Left renal pelvis (tissue), 4 donors: Measurements from ENCODE around the gene SERBP1. TPM values are rescaled to one million over a fixed set of nuclear protein-coding genes. Genes with fewer than 3 reads are reported as not detected.
"Not testable (repeated sequence)": the region's sequence is repeated elsewhere in the genome, so short reads cannot be mapped to it uniquely, and the experiment has no call there.

Experiments used
- DNase-seq, 4 donors: peaks; one replicate each; pipeline ENCODE4 v3.0.0-alpha.2; 2013; ENCODE audit warnings: low read depth in 4 of 4, low spot score in 3 of 4
- polyA plus RNA-seq, 4 donors: library from polyadenylated mRNA; unstranded; fragments of 120-200 nt; gene quantifications; one replicate each; pipeline ENCODE4 v1.2.1, GENCODE V29; 2013; ENCODE audit not compliant: insufficient read length in 4 of 4

The SERBP1 gene
- 100 to 1,000 TPM; 300 to 424 (median 390) TPM for polyA plus RNA-seq

GRCh38 chr1:67430358-67431155, at the start of gene SERBP1:
TSS of gene SERBP1 (minus strand) at chr1:67430402. CDS start at chr1:67430300, 102 bp downstream.
- peak; percentile 94 to 97 (median 96) for DNase-seq

DNA sequence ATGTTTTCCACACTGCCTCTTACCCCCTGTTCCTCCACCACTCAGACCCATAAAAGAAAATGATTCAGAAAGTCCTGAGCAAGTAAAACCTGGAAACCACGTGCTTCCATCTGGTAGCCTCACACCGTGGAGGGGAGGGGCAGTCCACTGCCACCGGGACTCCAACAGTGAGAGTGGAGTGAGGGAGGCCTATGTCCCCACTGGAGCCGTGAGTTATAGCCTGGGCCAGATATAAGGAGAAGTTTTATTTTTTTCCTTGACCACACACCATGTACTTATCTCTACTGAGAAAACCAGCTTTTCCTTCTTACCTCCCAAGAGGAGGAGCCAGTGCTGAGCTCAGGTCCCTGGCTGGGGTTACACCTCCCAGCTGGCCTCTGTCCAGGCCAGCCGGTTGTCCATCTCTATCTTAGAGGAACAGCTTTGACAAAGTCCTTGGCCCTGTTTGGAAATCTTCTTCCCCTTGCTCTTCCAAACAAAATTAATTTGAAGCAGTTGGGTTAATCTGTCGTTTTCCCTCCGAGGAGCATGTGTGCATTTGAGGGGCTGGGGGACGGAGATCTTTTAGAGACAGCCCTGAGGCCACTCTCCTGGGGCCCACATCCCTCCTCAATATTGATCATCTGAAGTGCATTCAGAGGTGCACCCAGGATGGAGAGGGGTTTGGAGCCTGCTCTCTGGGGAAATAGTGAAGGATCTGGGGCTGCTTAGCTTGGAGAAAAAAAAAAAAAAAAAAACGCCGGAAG, 49.1 kb upstream of the SERBP1 start:
- DNase-seq: no peak

DNA sequence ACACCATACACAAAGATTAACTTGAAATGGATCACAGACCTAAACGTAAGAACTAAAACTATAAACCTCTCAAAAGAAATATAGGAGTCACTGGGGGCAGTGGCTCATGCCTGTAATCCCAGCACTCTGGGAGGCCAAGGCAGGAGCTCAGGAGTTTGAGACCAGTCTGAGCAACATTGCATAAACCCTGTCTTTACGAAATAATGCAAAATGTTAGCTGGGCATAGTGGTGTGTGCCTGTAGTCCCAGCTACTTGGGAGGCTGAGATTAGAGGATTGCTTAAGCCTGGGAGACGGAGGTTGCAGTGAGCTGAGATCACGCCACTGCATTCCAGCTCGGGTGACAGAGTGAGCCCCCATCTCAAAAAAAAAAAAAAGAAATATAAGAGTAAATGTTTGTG, 46.7 kb upstream of the SERBP1 start:
- no peak for DNase-seq

GRCh38 chr1:67476006-67476482, 45.8 kb upstream of the SERBP1 start:
- no peak for DNase-seq

GRCh38 chr1:67472056-67472455, 41.9 kb upstream of the SERBP1 start:
- no peak for DNase-seq

DNA sequence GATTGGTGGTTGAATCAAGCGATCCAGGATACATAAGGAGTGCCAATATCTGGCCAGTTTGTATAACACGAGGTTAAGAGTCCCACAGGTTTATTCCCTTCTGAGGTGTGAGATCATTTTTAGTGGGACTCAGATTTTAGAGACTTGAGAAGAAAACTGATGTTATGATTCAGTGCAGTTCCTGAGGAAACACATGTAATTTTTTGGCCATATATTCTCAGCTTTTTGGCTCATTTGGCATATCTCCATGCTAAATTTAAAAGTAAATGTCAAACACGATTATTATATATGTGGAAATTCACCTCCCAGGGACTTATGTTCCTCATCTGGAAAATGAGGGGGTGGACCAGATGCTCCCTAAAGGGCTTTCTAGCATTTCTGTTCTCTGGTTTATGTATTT, 39.2 kb upstream of the SERBP1 start:
- no peak for DNase-seq

DNA sequence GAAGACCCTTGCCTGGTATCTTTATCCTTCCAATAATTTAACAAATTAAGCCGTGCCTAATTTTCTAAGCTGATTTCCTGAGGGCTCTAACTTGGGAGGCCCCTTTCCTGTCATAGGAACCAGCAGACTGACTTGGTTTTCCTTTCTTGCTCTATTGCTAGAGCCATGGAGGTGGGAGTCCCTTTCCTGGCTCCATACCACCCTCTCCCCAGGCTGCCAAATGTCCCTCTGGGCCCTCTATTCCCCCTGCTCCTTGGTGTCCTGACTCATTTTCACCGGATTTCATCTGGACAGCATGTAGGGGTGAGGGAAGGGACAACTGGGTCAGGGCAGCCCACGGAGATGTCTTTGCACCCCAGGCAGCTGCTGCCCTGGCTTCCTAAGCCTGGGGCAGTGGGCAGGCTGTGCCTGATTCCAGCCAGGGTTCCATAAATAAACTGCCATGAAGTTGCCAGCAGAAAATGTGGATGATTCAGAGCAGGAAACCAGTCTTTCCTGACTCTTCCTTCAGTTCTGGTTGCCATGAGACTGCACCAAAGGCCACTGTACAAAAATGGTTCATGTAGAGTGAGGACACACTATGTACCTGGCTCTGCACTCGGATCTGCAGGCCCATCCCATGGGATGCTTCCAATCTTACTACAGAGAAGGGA, 38.0 kb upstream of the SERBP1 start:
- no peak for DNase-seq

GRCh38 chr1:67465375-67465774, 35.2 kb upstream of the SERBP1 start:
- no peak for DNase-seq

- DNase-seq: no peak
Measured at GRCh38 chr1:67464746-67465145, 34.5 kb upstream of the SERBP1 start.

- no peak for DNase-seq
Measured at GRCh38 chr1:67464058-67464457, 33.9 kb upstream of the SERBP1 start.

GRCh38 chr1:67463298-67463955, 33.2 kb upstream of the SERBP1 start:
- DNase-seq: no peak

DNA sequence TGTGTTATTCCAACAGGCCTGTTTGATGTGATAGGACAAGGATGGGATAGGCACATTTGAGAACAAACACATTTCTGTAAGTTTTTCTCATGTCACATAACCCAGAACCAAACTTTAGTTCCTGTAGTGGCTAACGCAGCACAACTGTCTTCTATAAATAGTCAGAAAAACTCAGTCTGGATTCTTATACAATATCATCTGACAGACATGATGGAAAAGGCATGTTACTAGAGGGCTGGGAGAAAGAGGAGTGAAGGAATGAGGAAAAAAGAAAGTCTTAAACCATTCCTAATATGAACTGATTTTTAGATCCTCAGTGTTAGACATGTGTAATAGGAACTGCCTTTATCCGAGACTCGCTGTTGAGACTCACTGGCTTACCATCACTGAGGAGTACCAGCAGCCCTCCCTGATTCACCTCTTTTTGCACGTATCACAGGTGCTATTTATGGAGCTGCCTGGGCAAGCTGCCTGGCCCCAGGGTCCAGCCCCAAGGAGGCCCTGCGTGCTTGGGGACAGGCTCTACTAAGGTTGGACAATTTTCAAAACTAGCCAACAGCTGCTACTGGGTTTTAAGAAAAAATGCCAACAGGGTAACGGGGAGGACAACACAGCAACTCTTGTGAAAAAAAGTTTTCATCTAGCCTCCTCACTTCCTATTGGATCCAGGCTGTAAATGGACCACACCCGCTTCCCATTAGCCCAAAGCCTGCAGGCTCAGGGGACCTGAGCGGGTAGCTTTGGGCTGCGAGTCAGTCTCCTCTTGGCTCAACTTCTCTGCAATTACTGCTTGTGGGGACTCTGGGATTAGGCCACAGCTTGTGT, 30.7 kb upstream of the SERBP1 start:
- no peak for DNase-seq

DNA sequence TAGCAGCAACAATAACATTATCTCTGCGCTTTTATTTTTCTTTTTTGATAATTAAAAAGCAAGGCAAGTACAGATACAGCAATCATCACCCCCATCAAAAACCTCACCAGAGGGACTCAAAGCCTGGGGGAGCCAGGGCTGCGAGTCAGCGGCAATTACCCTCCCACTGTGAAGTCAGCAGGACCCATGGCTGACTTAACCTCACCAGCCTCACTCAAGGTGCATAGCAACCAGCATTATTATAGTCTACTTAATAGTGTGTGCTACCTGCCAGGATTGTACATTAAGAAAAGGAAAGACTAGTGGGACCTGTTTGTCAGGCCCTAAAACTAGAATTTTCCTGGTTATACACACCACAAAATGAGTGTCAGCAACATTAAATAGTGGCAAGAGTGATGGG, 28.9 kb upstream of the SERBP1 start:
- DNase-seq: peak in 1 of 4 donors; percentile 27

GRCh38 chr1:67458663-67459062, 28.5 kb upstream of the SERBP1 start:
- DNase-seq: no peak

DNA sequence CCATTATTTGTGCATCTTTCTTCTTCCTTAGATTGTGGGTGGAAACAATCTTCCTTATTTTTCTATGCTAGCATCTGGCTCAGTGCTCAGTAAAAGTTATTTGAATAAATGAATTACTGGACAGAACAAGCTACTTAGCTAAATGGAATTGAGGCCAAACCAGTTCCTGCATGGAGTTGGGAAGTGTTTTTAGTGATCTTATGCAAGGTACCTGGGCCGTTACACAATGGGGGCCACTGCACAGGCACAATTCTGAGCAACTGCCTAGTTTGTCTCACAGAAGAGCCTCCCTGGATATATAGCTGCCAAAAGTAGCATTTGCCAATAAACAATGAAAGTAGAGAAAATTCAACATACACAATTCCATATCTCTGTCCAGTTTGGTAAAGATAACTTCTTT, 27.0 kb upstream of the SERBP1 start:
- DNase-seq: no peak

GRCh38 chr1:67451815-67452214, 21.6 kb upstream of the SERBP1 start:
- DNase-seq: no peak

GRCh38 chr1:67451356-67451755, 21.2 kb upstream of the SERBP1 start:
- DNase-seq: no peak

- no peak for DNase-seq
Measured at GRCh38 chr1:67446893-67447292, 16.7 kb upstream of the SERBP1 start.

GRCh38 chr1:67446014-67446413, 15.8 kb upstream of the SERBP1 start:
- DNase-seq: not testable (repeated sequence)

DNA sequence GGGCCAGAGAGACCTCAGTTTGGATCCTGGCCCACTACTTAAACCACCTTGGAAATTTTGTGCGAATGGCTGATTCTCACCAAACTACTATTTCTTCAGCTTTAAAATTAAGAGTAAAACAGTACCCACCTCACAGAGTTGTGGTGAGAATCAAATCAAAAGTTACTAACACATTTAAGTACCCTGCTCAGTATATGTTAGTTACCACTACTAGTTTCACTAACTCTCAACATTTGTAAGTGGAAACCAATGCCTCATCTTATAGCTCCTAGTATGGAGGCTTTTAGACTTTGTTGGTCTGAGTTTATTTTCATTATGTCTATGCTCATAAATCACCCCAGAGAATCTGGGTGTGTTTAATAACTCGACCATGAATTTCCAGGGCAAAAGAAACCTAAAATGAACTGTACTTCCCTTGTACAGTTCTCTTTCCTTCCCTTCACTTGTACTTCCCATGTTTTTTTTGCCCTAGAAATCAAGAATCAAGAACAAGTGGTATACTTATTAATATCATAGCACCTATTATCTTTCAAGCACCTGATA, 11.6 kb upstream of the SERBP1 start:
- DNase-seq: no peak
